ENCODE data around the gene KLHL22.
"Not testable (repeated sequence)": the region's sequence is repeated elsewhere in the genome, so short reads cannot be mapped to it uniquely, and the experiment has no call there.

The KLHL22 gene

DNA sequence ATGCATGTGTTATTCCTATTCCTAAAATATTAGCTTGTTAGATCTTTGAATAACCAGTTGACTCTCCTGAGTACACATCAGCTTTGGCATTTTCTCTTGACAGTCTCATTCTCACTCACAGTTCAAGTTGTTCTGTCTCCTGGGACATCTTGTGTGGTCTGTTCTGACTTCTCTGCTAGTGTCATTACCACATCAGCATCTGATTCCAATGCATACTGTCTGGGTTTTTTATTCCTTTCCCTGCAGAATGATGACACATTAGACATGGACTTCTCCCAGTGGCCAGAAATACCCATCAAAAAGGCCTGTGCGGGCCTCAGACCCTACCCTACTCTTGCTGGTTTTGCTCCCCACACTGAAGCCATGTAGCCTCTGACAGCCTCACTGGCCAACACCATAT lies 99.0 kb downstream of the KLHL22 start:
- DNase-seq, result no peak

DNA sequence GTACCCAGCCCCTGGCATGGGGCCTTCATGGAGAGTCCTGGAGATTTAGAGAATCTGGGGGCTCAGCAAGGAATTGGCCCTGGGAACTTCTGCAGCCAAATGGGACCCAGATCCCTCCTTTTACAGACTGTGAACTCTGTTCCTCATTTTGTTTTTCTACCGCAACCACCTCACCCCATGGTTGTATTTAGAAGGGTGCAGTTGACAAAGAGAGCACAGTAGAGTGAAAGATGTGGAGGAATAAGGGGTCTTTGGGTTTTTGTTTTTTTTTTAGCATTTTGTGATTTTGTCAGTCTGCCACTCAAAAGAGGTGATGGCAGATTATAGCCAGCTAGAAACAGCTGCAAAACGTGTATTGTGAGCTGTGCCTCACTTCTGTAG lies 99.7 kb downstream of the KLHL22 start:
- DNase-seq, result no peak

DNA sequence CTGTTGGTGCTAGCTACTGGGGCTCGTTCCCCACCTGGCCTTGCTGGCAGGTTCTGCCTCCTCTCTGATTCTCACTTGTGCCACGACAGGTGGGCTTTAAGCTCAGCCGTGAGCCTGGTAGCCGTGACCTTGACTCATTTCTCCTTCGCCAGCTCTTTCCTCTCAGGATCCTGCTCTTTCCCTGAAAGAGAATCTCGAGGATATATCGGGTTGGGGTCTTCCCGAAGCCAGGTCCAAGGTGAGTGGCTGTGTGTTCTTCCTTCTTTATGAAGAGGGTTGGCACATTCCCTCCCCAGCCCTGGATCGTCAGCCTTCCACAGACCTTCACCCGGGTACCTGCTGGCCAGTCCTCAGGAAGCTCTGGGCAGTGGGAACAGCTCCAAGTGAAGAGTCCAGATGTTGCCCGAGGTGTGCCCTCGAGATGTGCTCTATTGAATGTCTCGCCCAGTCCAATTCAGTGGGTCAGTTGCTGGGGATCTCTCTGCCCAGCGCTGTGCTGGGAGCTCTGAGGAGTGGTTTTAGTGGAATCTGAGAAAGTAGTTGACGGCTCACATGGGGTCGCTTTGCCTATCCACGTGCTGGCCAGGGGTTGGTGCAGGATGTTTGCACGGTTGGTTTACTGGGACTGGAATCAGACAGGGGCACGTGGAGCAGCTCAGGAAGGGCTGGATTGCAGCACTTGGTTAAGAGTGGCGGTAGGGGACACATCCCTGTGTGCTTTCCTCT lies 100.3 kb downstream of the KLHL22 start:
- no peak for DNase-seq

DNA sequence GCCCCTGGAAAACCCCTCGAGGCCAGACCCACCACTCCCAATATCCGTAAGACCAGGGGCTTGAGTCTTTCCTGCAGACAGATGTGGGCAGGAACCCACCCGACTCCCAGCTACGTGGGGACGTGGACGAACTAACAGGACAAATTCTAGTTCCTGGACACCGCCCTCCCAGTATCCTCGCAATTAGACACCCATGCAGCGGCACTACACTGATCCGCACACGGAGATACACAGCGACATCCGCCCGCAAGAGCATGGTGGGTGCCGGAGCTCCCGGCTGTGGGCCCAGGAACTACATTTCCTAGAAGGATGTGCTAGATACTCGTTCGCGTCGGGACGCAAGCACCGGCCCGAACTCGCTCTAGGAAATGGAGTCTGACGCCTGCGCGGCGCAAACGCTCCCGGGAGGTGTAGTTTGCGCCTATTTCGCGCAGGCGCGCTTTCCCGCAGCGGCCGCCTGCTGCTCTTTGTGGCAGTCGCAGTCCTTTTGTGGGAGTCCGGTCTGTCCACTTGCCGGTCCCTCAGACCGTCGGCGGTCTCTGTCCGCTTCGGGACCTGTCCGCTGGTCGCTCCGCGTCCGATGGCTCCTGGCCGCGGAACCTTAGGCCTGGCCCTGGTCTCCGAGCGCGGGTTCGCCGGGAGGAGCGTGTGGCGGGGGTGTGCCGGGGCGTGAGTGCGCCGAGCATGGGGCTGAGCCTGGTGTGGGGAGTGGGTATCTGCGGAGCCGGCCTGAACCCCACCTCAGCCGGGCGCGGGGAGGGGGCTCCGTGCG lies 101.7 kb downstream of the KLHL22 start, which contains the start of gene ZNF74:
TSS of gene ZNF74 (plus strand) at position 447 of the 772 bp plus-strand sequence. CDS start 478 bp downstream, outside the sequence.
- peak; percentile 69 for DNase-seq

DNA sequence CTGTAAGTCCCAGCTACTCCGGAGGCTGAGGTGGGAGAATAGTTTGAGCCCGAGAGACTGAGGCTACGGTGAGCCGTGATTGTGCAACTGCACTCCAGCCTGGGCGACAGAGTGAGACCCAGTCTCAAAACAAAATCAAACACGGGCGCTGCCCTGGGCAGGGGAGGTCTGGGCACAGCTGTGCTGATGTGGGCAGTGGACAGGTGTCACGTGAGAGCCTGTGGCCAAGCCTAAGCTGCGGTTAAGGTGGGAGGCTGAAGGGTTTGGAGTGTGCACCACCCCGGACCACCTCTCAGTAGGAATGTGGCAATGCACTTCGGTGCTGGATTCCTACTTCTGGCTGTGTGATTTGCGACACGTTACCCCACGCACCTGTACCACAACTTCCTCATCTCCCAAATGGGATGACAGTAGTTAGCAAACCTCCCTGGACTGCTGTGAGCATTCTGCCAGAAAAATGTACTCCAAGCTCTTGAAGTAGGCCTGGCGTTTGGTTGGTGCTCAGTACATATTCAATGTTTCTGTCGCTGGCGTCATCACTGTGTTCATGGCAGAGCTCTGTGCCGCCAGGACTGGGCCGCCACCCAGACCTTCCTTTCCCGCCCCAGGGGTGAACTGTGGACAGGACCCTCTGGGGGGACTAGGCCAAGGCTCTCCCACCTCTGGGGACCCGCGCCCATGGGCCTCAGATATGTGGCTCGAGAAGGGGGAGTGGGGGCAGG lies 102.5 kb downstream of the KLHL22 start:
- DNase-seq, result no peak

DNA sequence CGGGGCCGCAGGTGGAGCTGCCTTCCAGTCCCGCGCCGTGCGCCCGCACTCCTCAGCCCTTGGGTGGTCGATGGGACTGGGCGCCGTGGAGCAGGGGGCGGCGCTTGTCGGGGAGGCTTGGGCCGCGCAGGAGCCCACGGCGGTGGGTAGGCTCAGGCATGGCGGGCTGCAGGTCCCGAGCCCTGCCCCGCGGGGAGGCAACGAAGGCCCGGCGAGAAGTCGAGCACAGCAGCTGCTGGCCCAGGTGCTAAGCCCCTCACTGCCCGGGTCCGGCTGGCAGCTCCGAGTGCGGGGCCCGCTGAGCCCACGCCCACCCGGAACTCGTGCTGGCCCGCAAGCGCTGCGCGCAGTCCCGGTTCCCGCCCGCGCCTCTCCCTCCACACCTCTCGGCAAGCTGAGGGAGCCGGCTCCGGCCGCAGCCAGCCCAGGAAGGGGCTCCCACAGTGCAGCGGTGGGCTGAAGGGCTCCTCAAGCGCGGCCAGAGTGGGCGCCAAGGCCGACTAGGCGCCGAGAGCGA lies 103.2 kb downstream of the KLHL22 start:
- DNase-seq, result not testable (repeated sequence)
